Measurements from ENCODE around the gene METTL24.

The METTL24 gene

GRCh38 chr6:110329714-110330436, 28.3 kb downstream of the METTL24 start:
- Histone ChIP-seq H3K36me3 (ENCODE audit: control insufficient read depth, insufficient read depth, low read length) (no peaks in the 10 kb centered on the region), H3K27ac (no peak overlapping the region), H3K4me3 (ENCODE audit: low read depth, low read length) (no peak overlapping the region), H3K4me1 (no peaks in the 10 kb centered on the region), H3K4me2 (ENCODE audit: low read length) (no peak overlapping the region), H3K9me3 (ENCODE audit: control insufficient read depth, low read length) (no peaks in the 10 kb centered on the region), H3K79me2 (no peaks in the 10 kb centered on the region), H3K27me3 (ENCODE audit: control insufficient read depth, insufficient read depth, low read length) (no peaks in the 10 kb centered on the region), H3K9ac (no peak overlapping the region), H2AFZ (no peak overlapping the region)
- TF ChIP-seq CTCF (IDR thresholded peaks at IDR 0.05): no peak

GRCh38 chr6:110329348-110329713, 28.8 kb downstream of the METTL24 start:
- no peak for TF ChIP-seq CTCF (IDR thresholded peaks at IDR 0.05)
- Histone ChIP-seq H3K27me3 (ENCODE audit: control insufficient read depth, insufficient read depth, low read length) (no peaks in the 10 kb centered on the region), H3K9ac (no peak overlapping the region), H3K79me2 (no peaks in the 10 kb centered on the region), H2AFZ (no peak overlapping the region), H3K4me2 (ENCODE audit: low read length) (no peak overlapping the region), H3K36me3 (ENCODE audit: control insufficient read depth, insufficient read depth, low read length) (no peaks in the 10 kb centered on the region), H3K27ac (no peak overlapping the region), H3K9me3 (ENCODE audit: control insufficient read depth, low read length) (no peaks in the 10 kb centered on the region), H3K4me1 (no peaks in the 10 kb centered on the region), H3K4me3 (ENCODE audit: low read depth, low read length) (no peak overlapping the region)

DNA sequence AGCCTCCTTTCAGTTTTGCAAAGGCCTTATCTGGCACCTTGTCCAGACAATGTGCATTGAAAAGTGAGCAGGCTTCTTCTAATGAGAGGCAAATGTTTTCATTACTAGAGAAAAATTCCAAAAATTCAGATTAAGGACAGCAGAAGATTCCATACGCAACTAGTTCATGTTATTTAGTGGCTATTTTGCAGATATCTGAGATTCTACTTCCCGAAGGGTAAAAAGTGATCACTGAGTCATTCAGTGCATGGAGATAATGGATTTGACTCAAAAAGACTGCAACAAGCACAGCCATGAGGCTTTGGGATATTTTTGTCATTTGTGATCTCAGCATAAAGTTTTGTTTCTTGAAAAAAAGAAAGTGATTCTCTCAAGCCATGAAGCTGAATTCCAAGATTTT, 29.9 kb downstream of the METTL24 start:
- no peaks in the 10 kb centered on the region for H3K79me2 ChIP-seq
- no peaks in the 10 kb centered on the region for H3K27me3 ChIP-seq (ENCODE audit: control insufficient read depth, insufficient read depth, low read length)
- no peaks in the 10 kb centered on the region for H3K36me3 ChIP-seq (ENCODE audit: control insufficient read depth, insufficient read depth, low read length)
- no peak overlapping the region for H3K4me2 ChIP-seq (ENCODE audit: low read length)
- H3K9me3 ChIP-seq (ENCODE audit: control insufficient read depth, low read length): no peaks in the 10 kb centered on the region
- no peak overlapping the region for H3K4me3 ChIP-seq (ENCODE audit: low read depth, low read length)
- no peak overlapping the region for H3K27ac ChIP-seq
- no peak overlapping the region for H3K9ac ChIP-seq
- H2AFZ ChIP-seq: no peak overlapping the region
- H3K4me1 ChIP-seq: no peaks in the 10 kb centered on the region
- no peak for TF ChIP-seq CTCF (IDR thresholded peaks at IDR 0.05)

DNA sequence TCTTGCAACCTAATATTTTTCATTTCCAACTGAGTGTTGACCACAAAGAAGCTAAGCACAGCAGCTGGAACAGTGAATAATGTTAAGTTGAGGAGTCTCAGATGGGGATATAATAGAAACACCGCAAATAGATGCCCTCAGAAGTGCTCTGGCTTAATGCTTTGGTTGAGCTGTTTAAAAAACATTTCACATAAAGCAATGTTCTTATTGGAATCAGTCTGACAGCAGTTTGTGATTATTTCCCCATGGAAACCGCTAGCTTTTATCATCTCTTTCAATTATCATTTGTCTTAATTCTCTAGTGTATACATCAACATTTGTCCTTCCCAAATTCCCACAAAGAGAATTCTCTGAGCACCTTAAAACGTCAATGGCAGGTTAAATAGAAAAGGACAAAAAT, 30.8 kb downstream of the METTL24 start:
- Histone ChIP-seq H3K9me3 (ENCODE audit: control insufficient read depth, low read length) (no peaks in the 10 kb centered on the region), H3K4me2 (ENCODE audit: low read length) (no peak overlapping the region), H3K4me3 (ENCODE audit: low read depth, low read length) (no peak overlapping the region), H3K36me3 (ENCODE audit: control insufficient read depth, insufficient read depth, low read length) (no peaks in the 10 kb centered on the region), H3K27ac (no peak overlapping the region), H3K79me2 (no peaks in the 10 kb centered on the region), H3K27me3 (ENCODE audit: control insufficient read depth, insufficient read depth, low read length) (no peaks in the 10 kb centered on the region), H2AFZ (no peak overlapping the region), H3K4me1 (no peaks in the 10 kb centered on the region), H3K9ac (no peak overlapping the region)
- TF ChIP-seq CTCF (IDR thresholded peaks at IDR 0.05): no peak

GRCh38 chr6:110326609-110327008, 31.5 kb downstream of the METTL24 start:
- Histone ChIP-seq H3K27ac (no peak overlapping the region), H3K4me3 (ENCODE audit: low read depth, low read length) (no peak overlapping the region), H3K4me2 (ENCODE audit: low read length) (no peak overlapping the region), H3K9ac (no peak overlapping the region), H3K36me3 (ENCODE audit: control insufficient read depth, insufficient read depth, low read length) (no peaks in the 10 kb centered on the region), H3K9me3 (ENCODE audit: control insufficient read depth, low read length) (no peaks in the 10 kb centered on the region), H3K27me3 (ENCODE audit: control insufficient read depth, insufficient read depth, low read length) (no peaks in the 10 kb centered on the region), H3K4me1 (no peaks in the 10 kb centered on the region), H2AFZ (no peak overlapping the region), H3K79me2 (no peaks in the 10 kb centered on the region)
- TF ChIP-seq CTCF (IDR thresholded peaks at IDR 0.05): no peak

All from parathyroid adenoma (tissue), 2 donors.